Stimulated activated CD4-positive, alpha-beta T cell treated with anti-CD3 and anti-CD28 coated beads, Interleukin-15, amount 100 ng/mL, for 24 hours (primary cell): ENCODE results near the gene GNG13.
"Not testable (repeated sequence)": the region's sequence is repeated elsewhere in the genome, so short reads cannot be mapped to it uniquely, and the experiment has no call there.

Source experiments
- DNase-seq: peaks from one replicate; pipeline ENCODE4 v3.0.0-alpha.2; 2020

GNG13 gene

DNA sequence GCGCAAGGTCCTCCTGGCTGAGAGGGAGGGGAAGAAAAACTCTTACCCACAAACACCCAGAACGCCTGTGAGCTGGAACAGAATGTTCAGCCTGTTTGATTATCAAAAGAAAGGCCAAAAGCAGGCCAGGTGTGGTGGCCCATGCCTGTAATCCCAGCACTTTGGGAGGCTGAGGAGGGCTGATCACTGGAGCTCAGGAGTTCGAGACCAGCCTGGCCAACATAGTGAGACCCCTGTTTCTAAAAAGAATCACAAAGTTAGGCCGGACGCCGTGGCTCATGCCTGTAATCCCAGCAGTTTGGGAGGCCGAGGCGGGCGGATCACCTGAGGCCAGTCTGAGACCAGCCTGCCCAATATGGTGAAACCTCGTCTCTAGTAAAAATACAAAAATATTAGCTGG, 24.2 kb downstream of the GNG13 start:
- not testable (repeated sequence) for DNase-seq

DNA sequence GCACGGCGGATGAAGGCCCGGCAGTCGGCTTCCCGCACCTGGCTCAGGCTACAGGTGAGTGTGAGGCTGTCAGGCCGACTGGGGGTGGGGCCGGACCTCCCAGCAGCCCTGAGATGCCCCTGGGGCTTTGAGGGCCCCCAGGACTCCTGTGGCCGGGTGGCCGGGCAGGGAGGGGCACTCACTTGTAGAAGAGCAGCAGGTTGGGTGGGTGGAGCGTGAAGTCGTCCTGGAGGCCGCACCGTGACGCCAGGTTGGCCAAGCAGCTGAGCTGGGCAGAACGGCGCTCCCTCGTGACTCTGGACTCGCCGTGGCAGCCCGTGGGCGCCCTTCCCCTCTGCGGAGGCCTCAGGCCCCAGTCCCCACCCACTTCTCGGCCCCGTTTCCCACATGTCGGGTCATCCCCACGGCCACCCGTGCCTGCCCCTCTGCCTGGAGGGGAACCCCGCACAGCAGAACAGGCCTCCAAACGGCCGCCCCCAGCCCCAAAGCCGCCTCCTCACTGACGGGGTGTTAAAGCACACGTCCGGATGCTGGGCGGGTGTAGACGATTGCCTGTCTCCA, 25.2 kb downstream of the GNG13 start:
- no peak for DNase-seq

DNA sequence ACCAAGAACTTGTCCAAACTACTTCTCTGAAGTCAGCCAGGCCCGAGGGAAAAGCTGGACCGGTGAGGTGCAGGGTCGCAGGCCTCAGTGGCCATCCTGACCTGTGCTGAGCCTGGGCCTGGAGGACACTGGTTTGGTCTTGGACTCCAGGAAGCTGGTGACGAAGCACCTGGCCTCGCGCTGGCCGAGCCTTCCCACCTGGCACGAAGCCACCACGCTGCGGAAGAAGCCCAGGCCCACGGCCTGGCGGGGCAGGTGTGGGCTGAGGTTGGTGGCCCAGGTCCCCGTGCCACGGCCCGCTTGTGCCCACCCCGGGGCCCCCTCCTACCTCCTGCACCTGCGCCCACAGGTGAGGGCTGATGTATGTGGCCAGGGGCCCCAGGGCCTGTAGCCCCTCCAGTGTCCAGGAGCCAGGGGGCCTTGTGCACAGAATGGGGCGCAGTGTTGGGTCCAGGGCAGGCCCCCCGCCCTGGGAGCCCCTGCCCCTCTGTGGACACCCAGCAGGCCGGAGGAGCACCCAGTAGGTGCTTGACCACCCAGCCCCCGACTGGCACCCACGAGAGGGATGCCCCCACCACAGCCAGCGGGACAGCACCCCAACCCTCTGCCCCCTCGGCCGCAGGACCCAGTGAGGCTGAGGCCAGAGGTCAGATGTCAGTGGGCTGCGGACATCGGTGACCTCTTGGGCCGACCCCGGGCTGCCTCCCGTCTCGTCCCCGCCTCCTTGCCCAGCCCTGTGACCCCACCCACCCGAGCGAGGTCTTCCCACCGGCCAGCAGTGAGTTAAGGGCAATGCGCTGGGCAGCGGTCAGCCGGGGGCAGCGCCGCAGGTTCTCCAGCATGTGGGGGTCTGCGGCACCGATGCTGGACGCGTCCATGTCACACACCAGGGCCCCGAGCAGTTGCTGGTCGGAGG, 26.2 kb downstream of the GNG13 start:
- no peak for DNase-seq

DNA sequence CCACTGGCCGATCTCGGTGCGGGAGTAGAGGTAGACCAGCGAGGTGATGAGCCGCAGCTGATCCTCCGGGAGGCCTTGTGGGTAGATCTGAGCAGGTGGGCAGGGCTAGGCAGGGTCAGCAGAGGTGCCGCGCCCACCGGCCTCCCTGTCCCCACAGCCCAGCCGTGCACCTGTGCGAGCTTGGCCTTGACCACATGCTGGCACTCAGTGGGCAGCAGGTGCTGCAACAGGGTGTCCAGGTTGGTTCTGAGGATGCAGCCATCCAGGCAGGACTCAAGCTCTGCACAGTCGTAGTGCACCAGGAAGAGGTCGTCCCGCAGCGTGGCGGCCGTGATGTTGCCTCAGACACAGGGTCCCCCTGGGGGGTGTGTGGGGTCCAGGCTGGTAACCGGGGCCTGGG, 27.6 kb downstream of the GNG13 start:
- DNase-seq = no peak

DNA sequence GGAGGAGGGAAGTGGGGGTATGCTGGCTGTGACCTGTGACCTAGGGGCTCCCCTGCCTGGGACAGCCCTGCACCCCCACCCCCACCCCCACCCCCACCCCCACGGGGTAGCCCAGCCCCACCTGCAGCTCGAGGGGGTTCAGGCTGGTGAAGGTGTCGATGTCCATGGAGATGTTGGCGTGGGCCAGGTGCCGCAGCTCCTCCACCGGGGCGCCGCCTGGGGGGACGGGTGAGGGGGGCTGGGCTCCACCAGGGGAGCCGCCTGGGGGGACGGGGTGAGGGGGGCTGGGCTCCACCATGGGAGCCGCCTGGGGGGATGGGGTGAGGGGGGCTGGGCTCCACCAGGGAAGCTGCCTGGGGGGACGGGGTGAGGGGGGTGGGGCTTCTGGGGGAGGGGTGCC, 30.1 kb downstream of the GNG13 start:
- no peak for DNase-seq

DNA sequence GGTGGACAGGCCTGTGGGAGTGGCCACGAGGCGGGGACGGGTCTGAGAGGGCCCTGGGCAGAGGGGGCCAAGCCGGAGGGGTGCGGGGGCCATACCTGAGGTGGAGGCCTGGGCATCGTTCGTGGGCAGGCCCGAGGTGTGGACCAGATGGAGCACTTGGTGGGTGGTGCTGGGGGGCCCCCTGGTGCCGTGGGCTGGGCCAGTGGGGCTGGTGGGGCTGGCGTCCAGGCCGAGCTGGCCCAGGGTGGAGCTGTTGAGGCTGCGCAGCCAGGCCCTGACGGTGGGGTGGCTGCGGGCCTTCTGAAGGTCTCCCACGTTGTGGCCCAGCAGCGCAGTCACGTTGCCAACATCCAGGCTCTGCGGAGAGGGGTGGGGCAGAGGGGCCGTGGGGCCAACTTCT, 30.6 kb downstream of the GNG13 start:
- DNase-seq = no peak

DNA sequence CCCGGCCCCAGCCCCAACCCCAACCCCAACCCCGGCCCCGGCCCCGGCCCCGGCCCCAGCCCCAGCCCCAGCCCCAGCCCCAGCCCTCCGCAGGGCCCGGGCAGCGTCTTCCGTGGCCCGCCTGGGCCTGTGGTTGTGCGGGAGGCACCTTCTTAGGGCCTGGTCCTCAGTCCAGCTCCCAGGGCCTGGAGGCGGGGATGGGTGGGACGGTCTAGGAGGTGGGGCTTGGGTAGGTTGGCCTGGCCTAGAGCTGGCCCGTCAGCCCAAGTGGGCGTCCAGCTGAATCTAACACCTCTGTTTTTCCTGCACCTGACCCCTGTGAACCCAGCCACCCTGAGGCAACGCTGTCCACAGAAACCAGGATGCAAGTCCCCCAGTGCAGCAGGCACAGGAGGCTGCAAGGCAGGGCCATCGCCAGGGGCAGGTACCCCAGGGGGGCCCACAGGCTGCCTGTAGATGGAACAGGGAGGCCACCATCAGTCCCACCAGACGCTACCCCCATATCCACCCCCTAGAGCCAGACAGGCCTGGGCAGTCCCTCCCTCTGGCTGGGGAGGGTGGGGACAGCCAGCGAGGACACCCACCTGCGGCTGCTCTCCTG, 31.2 kb downstream of the GNG13 start:
- DNase-seq = no peak

DNA sequence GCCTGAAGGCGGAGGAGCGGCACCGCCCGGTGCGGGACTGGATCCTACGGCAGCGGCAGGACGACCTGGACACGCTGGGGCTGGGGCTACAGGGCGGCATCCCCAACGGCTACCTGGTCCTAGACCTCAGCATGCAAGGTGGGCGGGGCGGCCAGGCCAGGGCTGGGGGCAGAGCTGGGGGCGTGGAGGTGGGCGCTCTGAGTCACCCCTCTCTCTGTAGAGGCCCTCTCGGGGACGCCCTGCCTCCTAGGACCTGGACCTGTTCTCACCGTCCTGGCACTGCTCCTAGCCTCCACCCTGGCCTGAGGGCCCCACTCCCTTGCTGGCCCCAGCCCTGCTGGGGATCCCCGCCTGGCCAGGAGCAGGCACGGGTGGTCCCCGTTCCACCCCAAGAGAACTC, 32.1 kb downstream of the GNG13 start:
- DNase-seq = no peak

DNA sequence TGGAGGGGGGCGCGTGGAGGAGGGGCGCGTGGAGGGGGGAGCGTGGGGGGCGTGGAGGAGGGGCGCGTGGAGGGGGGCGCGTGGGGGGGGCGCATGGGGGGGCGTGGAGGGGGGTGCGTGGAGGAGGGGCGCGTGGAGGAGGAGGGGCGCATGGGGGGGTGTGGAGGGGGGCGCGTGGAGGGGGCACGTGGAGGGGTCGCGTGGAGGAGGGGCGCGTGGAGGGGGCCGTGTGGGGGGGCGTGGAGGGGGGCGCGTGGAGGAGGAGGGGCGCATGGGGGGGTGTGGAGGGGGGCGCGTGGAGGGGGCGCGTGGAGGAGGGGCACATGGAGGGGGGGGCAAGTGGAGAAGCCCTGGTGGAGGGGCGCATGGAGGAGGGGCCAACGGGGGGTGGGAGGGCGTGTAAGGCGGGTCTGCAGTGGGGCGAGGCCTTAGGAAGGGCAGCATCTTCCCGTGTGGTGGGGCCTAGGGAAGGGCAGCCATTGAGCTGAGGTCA, 32.7 kb downstream of the GNG13 start:
- DNase-seq = no peak

DNA sequence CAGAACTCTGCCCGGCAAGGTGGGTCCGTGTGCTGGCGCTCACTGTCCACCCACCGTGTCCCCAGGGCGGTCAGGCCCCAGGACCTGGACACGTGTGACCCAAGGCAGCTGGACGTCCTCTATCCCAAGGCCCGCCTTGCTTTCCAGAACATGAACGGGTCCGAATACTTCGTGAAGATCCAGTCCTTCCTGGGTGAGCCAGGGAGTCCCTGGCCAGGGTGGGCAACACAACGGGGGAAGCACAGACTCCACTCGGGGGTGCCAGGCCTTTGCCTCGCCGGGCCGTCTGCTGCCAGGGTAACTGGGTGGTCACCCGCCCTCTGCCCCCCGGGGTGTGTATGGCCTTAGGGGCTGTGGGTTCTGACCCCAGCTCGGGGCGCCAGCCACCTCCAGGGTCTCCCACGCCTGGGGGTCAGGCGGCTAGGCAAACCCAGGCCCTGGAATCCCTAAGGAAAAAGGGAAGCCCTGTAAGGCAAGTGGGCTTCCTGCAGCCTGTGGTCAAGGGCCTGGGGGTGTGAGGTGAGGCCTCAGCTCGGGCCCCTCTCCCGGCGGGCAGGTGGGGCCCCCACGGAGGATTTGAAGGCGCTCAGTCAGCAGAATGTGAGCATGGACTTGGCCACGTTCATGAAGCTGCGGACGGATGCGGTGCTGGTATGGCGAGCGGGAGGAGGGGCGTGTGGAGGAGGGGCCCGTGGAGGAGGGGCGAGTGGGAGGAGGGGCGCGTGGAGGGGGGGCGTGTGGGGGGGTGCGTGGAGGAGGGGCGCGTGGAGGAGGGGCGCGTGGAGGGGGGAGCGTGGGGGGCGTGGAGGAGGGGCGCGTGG, 33.5 kb downstream of the GNG13 start:
- DNase-seq = no peak

DNA sequence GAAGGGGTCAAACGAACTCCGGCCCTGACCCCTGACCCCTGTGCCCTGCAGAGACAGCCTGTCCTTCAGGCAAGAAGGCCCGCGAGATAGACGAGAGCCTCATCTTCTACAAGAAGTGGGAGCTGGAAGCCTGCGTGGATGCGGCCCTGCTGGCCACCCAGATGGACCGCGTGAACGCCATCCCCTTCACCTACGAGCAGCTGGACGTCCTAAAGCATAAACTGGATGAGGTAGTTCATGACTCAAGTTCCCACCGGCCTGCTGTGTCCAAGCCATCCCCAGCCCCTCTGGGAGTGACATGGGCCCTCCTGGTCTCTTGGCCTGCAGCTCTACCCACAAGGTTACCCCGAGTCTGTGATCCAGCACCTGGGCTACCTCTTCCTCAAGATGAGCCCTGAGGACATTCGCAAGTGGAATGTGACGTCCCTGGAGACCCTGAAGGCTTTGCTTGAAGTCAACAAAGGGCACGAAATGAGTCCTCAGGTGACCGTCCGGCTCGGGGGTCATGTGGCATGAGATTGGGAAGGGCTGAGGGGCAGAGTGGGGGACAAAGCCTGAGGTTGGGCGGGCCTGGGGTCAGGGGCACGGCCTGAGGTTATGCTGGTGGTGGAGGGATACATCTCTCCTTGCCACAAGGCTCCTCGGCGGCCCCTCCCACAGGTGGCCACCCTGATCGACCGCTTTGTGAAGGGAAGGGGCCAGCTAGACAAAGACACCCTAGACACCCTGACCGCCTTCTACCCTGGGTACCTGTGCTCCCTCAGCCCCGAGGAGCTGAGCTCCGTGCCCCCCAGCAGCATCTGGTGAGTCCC, 34.3 kb downstream of the GNG13 start:
- DNase-seq = no peak

DNA sequence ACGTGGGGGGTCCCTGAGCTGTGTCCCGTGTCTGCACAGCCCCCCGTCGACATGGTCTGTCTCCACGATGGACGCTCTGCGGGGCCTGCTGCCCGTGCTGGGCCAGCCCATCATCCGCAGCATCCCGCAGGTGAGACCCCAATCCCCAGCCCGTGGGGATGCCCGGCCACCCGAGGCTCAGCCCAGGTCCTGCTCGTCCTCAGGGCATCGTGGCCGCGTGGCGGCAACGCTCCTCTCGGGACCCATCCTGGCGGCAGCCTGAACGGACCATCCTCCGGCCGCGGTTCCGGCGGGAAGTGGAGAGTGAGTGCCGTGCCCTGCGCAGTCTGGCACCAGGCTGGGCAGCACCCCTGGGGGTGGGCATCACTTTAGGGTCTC, 35.1 kb downstream of the GNG13 start:
- no peak for DNase-seq

DNA sequence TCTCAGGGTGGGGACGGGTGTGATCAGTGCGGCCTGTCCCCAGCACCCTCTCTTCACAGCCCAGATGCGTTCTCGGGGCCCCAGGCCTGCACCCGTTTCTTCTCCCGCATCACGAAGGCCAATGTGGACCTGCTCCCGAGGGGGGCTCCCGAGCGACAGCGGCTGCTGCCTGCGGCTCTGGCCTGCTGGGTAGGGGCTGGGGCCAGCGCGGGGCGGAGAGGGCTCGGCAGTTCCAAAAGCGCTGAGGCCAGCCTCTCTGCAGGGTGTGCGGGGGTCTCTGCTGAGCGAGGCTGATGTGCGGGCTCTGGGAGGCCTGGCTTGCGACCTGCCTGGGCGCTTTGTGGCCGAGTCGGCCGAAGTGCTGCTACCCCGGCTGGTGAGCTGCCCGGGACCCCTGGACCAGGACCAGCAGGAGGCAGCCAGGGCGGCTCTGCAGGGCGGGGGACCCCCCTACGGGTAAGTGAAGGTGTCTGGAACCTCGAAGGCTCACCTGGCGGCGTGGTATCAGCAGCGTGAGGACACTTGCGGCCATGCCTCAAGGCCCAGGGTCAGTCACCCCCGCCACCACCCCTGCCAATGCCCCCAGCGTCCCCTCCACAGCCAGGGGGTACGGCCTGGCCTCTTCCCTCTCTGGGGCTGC, 35.6 kb downstream of the GNG13 start:
- no peak for DNase-seq

DNA sequence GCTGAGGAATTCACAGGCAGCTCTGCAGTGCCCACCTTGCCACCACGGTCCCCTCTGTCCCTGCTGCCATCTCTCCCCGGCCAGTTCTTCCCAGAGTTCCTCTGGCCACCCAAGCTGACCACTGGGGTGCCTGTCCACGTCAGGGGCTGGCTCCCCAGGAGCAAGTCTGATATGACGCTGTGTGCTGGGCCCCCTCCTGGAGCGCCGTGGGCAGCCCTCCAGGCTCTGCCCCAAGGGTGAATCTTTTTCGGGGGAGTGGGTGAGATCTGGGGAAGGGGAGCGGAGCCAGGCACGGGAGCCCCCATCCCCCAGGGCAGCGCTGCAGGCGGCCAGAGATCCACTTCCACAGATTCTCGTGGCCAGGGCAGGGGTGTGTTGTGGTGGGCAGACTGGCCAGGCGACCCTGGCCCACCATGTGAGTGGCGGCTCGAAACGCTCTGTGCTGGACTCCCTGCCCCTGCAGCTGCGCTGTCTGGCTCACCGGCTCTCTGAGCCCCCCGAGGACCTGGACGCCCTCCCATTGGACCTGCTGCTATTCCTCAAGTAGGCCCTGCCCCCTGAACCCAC, 36.3 kb downstream of the GNG13 start:
- no peak for DNase-seq

DNA sequence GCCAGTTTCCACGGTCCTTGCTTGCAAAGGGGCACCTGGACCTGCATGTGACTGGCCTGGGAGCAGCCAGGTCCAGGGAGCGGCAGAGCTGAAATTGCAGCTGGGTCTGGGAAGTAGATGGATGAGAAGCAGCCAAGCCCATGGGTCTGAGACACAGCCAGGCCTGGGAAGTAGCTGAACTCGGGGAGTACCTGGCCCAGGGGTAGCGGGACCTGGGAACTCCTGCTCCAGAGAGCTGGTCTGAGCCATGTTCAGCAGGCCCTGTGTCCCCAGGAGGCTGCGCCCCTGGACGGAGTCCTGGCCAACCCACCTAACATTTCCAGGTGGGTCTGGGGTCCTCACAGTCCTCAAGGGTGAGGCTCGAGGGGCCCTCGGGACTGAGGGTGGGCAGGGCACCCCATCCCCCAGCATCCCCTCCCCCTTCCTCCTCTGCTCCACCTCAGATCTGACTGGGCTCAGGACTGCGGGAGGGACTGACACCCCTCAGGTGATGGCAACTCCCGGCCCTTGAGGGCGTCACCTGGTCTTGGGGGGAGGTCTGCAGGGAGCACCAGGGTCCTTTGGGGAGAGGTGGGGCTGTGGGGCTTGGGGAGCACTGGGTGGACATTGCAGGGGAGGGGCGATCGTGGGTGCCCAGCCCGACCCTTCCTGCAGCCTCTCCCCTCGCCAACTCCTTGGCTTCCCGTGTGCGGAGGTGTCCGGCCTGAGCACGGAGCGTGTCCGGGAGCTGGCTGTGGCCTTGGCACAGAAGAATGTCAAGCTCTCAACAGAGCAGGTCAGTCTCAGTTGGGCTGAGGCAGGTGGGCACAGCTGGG, 37.0 kb downstream of the GNG13 start:
- DNase-seq = no peak

DNA sequence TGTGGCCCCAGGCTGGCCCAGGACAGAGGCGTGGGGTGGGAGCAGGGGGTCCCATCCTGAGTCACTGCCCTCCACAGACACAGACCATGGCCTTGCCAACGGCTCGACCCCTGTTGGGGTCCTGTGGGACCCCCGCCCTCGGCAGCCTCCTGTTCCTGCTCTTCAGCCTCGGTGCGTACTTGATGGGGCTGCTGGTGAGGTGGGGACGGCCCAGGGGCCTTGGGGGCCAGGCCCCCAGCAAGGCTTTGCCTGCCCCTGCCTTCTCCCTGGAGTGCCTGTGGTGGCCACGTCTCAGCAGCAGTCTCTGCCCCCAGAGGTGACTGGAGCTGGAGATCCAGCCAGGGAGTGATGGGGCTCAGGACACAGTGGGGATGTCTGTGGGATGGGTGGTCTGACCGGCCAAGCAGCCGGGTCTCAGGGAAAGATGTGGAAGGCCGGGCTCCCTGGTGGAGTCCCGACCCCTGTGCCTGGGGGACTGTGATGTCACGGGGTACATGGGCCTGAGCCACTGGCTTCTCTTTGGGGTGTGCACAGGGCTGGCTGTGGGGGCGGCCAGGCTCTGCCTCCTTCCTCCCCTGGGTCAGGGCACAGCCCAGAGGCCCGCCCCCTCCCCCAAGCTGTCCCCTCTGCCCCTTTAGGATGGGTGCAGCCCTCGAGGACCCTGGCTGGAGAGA, 37.8 kb downstream of the GNG13 start:
- DNase-seq = no peak

DNA sequence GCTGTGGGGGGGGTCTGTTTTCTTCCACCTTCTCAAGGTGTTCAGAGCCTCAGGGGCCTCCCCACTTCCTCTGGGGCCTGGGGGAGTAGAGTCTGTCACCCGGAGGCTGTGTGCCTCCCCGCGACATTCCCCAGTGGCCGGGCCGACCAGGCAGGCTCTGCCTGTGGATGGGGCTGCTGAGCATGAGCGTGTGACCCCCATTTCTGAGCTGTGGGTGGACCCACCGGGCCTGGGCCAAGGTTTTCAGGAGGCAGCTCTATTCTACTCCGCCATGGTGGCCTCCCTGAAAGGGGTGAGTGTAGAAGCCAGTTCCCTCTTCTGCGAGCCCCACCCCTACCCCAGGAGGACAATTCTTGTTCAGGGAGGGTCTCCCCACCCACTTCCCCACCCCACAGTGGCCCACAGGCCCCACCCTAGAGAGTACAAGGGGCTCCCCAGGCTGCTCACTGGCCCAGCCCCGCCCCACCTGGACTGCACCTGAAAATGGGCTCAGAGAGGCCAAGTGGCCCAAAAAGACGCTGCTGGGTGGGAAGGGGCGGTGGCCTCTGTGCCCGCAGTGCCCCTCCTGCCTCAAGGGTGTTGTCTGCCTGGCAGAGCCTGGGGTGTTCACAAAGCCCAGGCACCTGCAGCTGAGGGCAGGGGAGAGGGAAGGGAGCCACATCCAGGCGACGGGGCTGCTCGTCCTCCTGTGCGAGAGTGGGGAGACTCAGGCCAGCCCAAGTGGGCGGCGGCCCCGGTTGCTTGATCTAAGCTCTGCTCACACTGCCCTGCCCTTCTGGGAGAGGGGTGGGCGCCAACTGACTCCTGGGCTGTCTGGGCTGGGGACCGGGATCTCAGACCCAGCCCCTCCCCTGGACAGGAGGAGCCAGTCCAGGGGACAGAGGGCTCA, 38.7 kb downstream of the GNG13 start:
- no peak for DNase-seq

DNA sequence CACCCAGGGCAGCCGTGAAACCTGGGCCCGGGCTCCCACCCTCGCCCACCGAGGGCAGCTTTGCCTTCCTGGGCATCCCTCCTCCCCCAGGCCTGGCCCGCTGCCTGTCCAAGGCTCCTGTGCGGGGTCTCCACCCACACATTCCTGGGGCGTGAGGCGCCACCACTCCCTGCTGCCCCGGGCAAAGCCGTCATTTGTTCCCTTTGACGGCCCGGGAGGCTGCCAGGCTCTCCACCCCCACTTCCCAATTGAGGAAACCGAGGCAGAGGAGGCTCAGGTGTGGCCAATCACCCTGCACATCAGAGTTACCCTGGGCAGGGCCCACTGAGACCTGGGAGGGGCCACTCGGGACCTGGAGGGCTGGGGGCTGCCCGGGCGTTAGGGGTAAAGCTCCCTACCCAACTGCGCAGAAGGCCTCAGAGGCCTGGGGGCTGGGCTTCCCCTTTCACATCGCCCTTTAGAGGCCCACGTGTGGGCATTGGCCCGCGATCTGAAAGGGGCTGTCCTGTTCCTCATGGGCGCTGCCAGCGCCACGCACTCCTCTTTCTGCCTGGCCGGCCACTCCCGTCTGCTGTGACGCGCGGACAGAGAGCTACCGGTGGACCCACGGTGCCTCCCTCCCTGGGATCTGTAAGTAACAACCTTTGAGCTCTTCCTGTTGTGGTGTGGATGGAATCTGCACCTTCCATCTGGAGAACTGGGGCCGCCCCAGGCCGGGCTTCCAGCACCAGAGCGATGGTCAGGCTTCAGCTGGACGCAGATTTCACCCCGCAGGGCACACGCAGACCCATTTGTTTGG, 39.8 kb downstream of the GNG13 start, which contains the start of gene MSLN:
Gene MSLN, plus strand, starts transcription at position 190 of the 799 bp plus-strand sequence. CDS start 1,947 bp downstream, outside the sequence.
- no peak for DNase-seq
